ENCODE measurements around the gene RPLP1.

GRCh38 chr15:69439623-69440022 is 13.0 kb upstream of the RPLP1 start:
- no peak for TF ChIP-seq CTCF (IDR thresholded peaks at IDR 0.05; ENCODE audit: insufficient read depth, low read length)
- TF ChIP-seq POLR2AphosphoS5 (IDR thresholded peaks at IDR 0.05; ENCODE audit: low read depth): no peak
- TF ChIP-seq REST (IDR thresholded peaks at IDR 0.05; ENCODE audit: insufficient replicate concordance, low read depth): no peak
